ENCODE results near the gene POP4.
A peak's percentile ranks its signal among the peaks of the same experiment; 100 is the strongest.
"Not testable (repeated sequence)": the region's sequence is repeated elsewhere in the genome, so short reads cannot be mapped to it uniquely, and the experiment has no call there.

The POP4 gene, protein sequence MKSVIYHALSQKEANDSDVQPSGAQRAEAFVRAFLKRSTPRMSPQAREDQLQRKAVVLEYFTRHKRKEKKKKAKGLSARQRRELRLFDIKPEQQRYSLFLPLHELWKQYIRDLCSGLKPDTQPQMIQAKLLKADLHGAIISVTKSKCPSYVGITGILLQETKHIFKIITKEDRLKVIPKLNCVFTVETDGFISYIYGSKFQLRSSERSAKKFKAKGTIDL

GRCh38 chr19:29605653-29606419, at the start of gene POP4:
POP4 (plus strand) TSS chr19:29606283; CDS start chr19:29606319, 36 bp downstream.
- DNase-seq, result peak; percentile 92 to 98 (median 96)

DNA sequence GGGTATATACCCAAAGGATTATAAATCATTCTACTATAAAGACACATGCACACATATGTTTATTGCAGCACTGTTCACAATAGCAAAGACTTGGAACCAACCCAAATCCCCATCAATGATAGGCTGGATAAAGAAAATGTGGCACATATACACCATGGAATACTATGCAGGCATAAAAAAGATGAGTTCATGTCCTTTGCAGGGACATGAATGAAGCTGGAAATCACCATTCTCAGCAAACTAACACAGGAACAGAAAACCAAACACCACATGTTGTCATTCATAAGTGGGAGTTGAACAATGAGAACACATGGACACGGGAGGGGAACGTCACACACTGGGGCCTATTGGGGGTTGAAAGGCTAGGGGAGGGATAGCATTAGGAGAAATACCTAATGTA, 47.0 kb upstream of the POP4 start:
- not testable (repeated sequence) for DNase-seq

GRCh38 chr19:29559743-29560142, 46.3 kb upstream of the POP4 start:
- DNase-seq, result no peak

- peak; percentile 2 to 59 (median 27) for DNase-seq
Measured at GRCh38 chr19:29560313-29561075, 45.6 kb upstream of the POP4 start.

DNA sequence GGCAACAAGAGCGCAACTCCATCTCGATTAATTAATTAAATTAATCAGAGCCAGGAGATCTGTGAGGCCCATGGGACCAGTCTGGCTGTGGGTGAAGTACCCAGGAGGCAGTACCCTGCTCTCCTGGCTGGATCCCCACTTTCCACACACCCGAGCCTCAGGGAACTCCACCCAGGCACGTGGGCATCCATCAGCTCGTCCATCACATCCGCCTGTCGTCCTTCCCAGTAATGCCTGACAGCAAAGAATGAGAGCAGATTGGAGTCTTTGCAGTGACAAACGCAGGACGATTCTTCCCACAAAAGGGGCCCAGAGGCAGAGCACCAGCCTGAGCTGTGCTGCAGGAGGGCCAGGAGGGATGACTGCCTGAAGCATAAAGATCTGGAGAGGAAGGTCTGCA, 44.5 kb upstream of the POP4 start:
- no peak for DNase-seq

- DNase-seq, result no peak
Measured at GRCh38 chr19:29562299-29563297, 43.5 kb upstream of the POP4 start.

DNA sequence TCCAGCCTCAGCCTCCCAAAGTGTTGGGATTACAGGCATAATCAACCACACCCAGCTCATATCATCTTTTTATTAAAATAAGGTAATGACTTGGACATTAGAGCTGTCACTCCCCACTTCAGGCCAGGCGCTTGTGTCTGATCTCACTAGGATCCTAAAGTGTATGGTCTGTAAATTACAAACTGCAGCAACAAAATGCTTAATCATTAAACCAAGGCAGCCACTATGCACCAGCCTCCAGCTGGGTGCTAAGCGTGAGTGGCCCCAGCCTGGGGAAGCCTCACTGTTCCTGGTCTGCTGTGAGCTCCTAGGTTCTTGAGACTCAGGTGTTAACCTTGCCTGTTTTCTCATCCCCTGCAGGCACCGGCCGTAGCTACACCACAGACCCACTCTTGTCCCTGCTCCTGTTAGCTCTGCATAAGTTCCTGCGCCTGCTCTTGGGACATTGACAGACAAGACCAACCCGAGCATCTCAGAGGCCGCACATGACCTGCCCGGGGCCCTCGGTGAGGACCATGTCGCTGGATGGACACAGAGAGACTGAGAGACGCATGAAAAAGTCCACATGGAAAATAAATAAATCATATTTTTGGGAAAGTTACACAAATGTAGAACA, 42.5 kb upstream of the POP4 start:
- peak in 1 of 3 experiments; percentile 31 for DNase-seq

GRCh38 chr19:29564574-29565005, 41.5 kb upstream of the POP4 start:
- peak in 2 of 3 experiments; percentile 2 to 89 for DNase-seq

GRCh38 chr19:29565171-29565570, 40.9 kb upstream of the POP4 start:
- no peak for DNase-seq

- no peak for DNase-seq
Measured at GRCh38 chr19:29566496-29567054, 39.5 kb upstream of the POP4 start.

DNA sequence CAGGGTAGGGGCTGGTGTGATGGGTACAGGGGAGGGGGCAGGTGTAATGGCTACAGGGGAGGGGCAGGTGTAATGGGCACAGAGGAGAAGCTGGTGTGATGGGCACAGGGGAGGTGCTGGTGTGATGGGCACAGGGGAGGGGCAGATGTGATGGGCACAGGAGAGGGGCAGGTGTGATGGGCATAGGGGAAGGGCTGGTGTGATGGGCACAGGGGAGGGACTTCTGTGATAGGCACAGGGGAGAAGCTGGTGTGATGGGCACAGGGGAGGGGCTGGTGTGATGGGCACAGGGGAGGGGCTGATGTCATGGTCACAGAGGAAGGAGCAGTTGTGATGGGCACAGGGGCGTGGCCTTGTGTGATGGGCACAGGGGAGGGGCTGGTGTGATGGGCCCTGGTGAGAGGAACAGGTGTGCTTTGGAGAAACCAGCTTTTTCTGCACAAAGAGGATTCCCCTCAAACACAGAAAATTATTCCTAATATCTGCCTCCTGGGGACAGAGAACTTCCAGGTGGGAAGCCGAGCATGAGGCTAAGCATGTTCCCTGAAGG, 38.6 kb upstream of the POP4 start:
- DNase-seq, result no peak

DNA sequence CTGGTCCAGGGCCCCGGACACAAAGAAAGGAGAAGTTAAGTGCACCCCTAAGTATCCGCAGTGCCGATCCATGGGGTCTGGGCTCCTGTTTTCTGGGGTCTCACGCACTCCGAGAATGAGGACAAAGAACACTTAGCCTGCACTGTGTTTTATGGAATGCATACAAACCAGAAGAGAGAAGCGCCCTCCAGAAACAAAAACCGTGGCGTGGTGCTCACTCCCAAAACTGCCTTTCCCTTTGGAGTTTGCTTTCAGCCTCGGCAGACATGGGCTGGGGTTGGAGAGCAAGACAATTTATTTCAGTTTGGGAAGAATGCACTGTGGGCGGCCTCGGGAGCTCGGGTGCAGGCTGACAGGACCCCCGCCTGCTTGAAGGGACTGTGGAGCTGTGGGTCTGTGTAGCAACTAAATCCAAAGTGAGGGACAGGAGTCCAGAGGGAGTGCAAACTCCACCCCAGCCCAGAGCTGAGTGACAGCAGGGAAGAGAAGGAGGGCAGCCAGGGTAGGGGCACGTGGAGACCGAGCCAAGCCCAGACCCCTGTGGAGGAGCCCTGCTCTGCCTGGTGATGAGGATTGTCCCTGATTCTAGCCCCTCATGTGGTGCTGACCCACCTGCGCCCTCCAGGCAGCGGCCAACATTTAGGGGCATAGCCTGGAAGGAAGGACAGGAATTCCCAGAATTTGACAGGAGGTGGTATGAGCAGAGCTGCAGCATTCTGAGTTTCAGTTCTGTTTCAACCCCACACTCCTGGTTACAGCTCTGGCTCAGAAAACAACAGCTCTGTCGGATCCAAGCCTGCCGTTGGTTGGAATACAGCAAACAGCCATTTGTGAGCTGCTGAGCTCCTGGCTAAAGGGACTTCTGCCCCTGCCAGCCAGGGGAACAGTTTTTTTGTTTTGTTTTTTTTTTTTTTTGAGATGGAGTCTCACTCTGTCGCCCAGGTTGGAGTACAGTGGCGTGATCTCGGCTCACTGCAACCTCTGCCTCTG, 37.8 kb upstream of the POP4 start:
- no peak for DNase-seq

DNA sequence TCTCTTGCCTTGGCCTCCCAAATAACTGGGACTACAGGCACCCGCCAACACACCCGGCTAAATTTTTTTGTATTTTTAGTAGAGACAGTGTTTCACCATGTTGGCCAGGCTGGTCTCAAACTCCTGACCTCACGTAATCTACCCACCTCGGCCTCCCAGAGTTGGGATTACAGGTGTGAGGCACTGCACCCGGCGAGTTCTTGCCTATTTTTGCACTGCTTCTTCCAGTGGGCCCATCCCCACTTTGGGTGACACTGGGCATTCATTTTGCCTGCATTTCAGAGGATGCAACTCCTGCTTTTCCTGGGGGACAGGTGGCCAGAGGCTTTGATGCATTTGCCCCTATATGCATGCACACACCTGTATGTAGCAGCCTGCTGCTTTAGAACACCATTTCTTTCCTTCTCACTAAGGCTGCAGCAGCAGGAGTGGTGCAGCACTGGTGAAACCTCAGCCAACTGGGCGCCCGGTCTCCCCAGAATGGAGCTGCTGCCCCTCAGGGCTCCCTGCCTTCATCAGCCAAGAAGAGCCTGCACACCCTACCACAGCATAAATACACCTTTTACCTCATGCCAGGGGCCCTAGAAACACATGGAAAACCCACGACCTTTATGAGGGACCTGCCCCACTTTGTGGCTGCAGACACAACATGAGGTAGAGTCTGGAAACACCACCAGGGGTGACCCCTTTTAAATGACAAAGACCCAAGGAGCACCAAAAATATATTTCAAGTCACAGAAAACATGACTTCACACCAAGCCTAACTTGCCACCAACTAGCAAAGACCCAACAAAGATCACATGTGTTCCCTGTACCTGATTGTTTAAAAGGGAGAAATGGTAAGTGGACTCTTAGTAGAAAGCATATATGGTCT, 36.8 kb upstream of the POP4 start:
- DNase-seq, result no peak

GRCh38 chr19:29571181-29571580, 34.9 kb upstream of the POP4 start:
- no peak for DNase-seq

GRCh38 chr19:29573486-29573885, 32.6 kb upstream of the POP4 start:
- no peak for DNase-seq

DNA sequence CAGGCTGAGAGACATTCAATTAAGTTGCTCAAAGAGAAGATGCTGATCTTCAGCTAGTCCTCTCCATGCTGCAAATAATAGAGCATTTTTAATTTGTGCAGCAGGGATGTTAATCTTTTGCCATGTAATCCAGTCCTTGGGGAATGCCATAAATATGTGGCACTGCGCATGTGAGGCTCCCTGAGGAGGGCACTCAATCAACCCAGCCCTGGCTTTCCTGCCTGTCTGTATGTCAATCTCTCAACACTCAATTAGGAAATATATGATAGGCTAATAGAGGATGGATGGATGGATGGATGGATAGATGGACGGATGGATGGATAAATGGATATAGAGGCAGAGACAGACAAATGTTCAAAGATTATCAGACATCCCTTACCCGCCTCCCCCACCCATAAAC, 31.6 kb upstream of the POP4 start:
- no peak for DNase-seq

DNA sequence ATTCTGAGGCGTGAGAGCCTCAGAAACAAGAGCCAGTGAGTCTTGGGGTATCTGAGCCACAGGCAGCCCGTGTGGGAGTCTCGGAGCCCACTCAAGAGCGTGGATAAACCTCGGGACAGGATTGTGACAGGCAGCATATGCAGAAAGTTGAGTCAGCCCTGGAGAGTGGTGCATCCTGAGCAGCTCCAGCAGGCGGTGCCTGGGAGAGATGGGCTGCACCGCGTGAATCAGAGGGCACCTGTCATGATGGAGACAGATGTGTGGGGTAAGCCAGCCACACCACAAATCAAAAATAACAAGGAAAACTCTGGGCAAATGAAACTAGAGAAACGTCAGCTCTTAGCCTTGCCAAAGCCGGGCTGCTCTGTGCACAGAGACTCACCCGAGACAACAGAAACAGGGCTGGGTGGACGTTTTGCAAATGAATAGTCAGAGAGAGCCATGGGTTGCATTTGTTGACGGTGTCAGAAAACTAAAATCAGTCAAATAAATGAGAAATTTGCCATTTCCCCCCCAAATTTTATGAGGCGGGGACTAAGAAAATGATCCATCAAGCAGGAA, 30.0 kb upstream of the POP4 start:
- DNase-seq, result no peak
